Astrocyte of the cerebellum (primary cell): ENCODE data around the gene GIGYF1.

Experiments
- DNase-seq: peaks from one replicate; pipeline ENCODE4 v3.0.0-alpha.2; 2011; ENCODE audit warnings: low read depth
- H3K4me3 ChIP-seq: 2 replicates; pipeline ENCODE4 v1.5.1; 2011; ENCODE audit warnings: mild to moderate bottlenecking, low read depth, low read length, moderate library complexity
- CTCF ChIP-seq: IDR thresholded peaks from 2 replicates; pipeline ENCODE4 v1.5.1; 2012; ENCODE audit warnings: low read length, low read depth, moderate library complexity, mild to moderate bottlenecking; ENCODE audit errors: missing control alignments
- in situ Hi-C: cut with HindIII; loops from 2 replicates; pipeline ENCODE4 v1.10.0; 2017; ENCODE audit warnings: low sequenced_read_pairs

GIGYF1 gene

DNA sequence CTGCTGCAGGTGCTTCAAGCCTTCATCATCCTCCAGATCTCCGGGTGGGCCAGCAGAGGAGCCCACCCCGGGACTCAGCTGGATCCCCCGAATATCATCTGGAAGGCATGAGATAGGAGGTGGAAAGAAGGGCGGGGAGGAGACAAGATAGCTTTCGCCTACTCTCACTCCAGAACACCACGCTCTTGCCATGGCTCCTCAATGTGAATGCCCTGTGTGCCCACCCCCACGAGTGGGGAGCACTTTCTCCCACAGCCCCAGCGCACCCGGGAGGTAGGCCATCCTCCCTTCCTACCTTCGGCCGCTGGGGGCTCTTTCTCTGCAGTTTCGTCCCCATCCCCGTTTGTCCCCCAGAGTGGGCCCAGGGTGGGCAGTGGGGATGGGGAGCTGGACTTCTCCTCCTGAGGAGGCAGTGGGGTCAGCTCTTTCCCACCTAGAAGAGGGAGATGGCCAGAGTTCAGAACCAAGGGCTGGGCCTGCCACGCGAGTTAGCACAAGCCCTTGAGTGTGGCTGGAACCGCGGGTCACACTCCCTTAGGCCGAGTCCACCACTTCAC lies 8.9 kb downstream of the GIGYF1 start:
- in situ Hi-C loops, result no loop called here
- no peak overlapping the region for H3K4me3 ChIP-seq
- no peak for DNase-seq
- no peak for TF ChIP-seq CTCF

DNA sequence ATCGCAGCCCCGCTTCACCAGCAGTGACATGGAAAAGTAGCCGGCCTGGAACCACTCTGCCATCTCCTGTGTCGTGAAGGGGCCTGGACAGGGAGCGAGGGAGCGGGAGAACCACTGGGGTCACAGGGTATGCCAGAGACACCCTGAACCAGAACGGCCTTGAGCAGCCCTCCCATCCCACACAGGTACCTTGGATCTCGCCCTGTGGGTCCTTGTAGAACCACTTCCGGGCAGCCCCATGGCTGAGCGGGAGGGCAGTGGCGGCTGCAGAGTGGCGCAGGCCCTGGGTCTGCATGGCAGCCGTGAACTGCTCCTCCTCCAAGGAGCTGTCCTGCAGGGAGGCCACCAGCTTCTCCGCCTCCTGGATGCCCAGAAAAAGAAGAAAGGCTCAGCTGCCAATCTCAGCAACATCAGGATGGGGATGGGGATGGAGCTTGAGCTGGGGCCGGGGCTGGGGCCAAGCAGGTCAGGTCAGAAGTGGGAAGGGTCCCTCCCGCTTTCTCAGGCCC lies 9.5 kb downstream of the GIGYF1 start:
- in situ Hi-C loops, result no loop called here
- TF ChIP-seq CTCF, result no peak
- H3K4me3 ChIP-seq, result no peak overlapping the region
- no peak for DNase-seq

- no peak for TF ChIP-seq CTCF
- no peak overlapping the region for H3K4me3 ChIP-seq
- in situ Hi-C loops, result no loop called here
- no peak for DNase-seq
Measured at GRCh38 chr7:100683659-100684533, 10.2 kb downstream of the GIGYF1 start.

- no peak overlapping the region for H3K4me3 ChIP-seq
- in situ Hi-C loops, result no loop called here
- no peak for TF ChIP-seq CTCF
- DNase-seq, result no peak
Measured at GRCh38 chr7:100682991-100683658, 10.9 kb downstream of the GIGYF1 start.

- no peak for DNase-seq
- TF ChIP-seq CTCF, result no peak
Measured at GRCh38 chr7:100682228-100682741, 11.8 kb downstream of the GIGYF1 start.

DNA sequence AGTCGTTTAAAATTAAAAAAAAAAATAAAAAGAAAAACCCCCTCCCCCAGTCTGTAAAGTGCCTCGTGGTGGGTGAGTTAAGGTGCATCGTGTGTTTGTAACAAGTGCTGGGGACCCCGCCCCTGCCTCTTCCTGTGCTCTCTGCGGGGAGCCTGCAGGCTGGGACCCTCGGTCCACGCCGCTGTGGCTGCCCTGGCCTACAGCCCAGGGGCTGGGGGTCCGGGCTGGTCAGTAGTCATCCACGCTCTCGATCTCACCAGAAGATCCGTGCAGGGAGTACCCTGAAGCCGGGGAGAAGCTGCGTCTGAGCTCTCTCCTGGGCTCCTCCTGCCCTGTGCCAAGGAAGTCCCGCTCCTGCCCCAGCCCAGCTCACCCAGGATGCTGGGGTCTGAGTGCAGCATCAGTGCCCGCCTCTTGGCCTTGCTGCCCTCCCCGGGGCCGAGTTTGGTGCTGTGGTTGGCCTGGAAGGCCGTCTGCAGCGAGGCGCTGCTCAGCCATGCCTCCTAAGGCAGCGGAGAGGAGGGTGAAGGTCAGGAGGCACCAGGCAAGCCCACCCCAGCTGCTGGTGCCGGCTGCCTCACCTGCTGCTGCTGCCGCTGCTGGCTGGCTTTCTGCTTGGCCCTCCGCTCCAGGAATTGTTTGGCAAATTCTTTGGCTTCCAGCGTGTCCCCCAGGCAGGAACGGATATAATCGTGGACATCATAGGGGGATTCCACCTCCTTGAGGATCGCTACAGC lies 12.4 kb downstream of the GIGYF1 start:
- DNase-seq, result no peak
- no peak overlapping the region for H3K4me3 ChIP-seq
- in situ Hi-C loops, result no loop called here
- no peak for TF ChIP-seq CTCF

More at GRCh38 chr7:100682228-100682741, 11.8 kb downstream of the GIGYF1 start:
- no peak overlapping the region for H3K4me3 ChIP-seq
- in situ Hi-C loops, result no loop called here
